IPS-NIHi7 (cell line): ENCODE data around the gene PKD1.
A peak's percentile ranks its signal among the peaks of the same experiment; 100 is the strongest.

Experiments used
- DNase-seq: peaks from one replicate; pipeline ENCODE4 v3.0.0; 2012; ENCODE audit warnings: mixed read lengths; ENCODE audit errors: extremely low spot score

PKD1 gene

GRCh38 chr16:2170587-2171435 is 35.1 kb upstream of the PKD1 start:
- DNase-seq, result no peak

GRCh38 chr16:2170080-2170479 is 34.4 kb upstream of the PKD1 start:
- DNase-seq, result no peak

- no peak for DNase-seq
Observed at GRCh38 chr16:2167068-2167638, 31.5 kb upstream of the PKD1 start.

DNA sequence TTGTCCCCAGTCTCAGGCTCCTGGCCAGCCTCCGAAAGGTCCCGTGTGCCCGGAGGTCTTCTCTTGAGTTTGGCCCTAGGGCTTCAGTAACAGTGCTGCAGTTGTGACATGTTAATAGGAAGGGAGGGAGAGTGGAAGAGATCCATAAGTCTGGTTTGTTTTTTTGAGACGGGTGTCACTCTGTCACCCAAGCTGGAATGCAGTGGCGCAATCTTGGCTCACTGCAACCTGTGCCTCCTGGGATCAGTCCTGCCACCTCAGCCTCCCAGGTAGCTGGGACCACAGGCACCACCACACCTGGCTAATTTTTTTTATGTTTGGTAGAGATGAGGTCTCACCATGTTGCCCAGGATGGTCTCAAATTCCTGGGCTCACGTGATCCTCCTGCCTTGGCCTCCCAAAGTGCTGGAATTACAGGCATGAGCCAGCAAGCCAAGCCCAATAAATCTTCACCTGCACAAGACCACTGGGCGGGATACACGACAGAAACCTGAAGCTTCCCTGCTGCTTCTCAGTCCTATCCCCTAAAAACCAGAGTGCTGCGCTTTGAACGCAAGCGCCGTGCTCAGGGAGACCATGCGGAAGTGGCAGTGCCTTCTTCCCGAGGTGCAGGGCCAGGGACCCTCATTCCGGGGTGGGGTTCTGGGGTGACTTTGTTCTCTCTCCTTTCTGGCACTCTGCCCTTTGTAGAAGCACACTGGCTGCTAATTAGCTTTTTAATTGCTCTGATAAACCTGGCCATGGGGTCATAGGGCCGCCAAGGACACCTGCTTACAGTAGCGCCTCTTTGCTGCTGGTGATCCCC is 30.8 kb upstream of the PKD1 start:
- DNase-seq, result no peak

- no peak for DNase-seq
Observed at GRCh38 chr16:2165861-2166260, 30.2 kb upstream of the PKD1 start.

- DNase-seq, result no peak
Observed at GRCh38 chr16:2163211-2163881, 27.6 kb upstream of the PKD1 start.

DNA sequence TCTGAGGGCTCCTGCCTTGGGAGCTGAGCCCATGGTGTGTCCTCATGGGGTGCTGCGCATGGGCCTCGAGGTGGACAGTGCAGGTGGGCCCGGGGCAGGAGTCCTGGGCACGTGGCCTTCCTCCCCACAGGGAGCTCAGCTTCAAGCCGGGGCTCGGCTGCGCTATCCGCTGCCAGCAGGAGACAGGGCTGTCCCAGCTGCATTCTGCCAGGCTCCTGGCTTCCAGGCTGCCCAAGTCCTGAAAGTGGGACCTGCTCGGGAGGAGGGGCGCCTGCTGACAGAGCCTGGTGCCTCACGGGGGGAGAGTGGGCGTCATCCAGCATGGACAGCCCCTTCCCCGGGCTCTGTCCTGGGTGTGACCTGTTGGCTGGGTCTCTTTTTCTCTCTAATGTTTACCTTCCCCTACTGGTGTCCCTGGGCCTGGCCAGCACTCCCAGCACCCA is 27.0 kb upstream of the PKD1 start:
- no peak for DNase-seq

DNA sequence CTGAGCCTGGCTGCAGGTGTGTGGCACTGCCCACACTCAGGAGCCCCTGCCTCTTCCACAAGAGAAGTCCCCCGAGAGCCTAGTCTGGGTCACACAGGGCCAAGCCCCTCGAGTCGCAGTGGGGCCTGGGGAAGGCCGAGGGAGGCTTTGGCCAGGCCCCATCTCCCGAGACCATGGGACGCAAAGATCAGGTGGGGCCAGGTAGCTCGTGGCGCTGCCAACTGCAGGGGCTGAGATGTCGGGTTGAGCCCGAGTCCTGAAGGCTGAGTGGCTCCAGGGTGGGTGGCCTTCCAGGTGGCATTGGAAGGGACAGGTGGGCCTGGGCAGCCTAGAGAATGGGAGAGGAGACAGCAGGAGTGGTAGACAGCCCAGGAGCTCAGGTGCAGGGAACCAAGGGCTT is 26.2 kb upstream of the PKD1 start:
- no peak for DNase-seq

- DNase-seq, result no peak
Observed at GRCh38 chr16:2160915-2161551, 25.3 kb upstream of the PKD1 start.

- no peak for DNase-seq
Observed at GRCh38 chr16:2159175-2159838, 23.6 kb upstream of the PKD1 start.

- no peak for DNase-seq
Observed at GRCh38 chr16:2158262-2158638, 22.6 kb upstream of the PKD1 start.

- DNase-seq, result no peak
Observed at GRCh38 chr16:2157480-2158261, 22.0 kb upstream of the PKD1 start.

GRCh38 chr16:2156849-2157224 is 21.1 kb upstream of the PKD1 start:
- no peak for DNase-seq

- DNase-seq, result no peak
Observed at GRCh38 chr16:2155977-2156848, 20.5 kb upstream of the PKD1 start.

DNA sequence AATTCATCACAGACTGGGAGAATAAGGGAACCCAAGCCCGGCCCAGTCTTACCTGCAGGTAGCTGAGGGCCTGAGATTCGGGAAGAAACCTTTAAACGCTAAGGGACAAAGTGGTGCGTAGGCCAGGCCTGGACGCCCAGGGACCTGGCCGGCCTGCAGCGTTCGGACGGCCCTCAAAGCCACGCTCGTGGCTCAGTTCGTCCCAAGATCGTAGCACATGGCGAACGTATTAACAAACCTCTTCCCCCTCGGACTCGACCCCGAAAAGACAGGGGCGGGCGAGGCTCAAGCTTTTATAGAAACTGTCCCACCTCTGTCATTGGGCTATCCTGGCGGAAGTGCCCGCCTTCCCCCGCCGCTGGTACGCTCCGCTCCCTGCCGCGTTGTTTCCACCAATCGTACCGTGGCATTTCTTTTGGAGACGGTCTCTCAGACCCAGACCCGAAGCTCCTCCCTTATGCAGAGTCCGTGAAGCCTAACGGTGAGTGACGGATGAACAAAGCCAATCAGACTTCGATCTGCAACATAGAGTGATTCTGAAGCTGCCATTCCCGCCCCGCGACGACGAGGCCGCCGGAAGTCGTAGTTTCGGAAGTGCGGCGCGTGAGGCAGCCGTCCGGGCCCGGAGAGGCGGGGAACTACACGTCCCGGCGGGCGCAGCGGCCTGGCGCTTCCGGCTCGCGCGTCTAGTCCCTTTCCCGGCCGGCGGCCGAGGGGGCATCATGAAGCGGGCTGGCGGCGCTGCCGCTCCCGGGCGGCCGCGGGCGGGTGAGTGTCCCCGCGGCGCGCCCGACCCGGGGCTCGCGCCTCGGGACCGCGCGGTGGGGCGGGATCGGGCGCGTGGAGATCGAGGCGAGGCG is 19.6 kb upstream of the PKD1 start, which contains the start of gene TRAF7:
TSS of gene TRAF7 (plus strand) at position 692 of the 860 bp plus-strand sequence. CDS start 8,139 bp downstream, outside the sequence.
- DNase-seq, result peak; percentile 98

GRCh38 chr16:2154533-2155090 is 18.9 kb upstream of the PKD1 start:
- no peak for DNase-seq

DNA sequence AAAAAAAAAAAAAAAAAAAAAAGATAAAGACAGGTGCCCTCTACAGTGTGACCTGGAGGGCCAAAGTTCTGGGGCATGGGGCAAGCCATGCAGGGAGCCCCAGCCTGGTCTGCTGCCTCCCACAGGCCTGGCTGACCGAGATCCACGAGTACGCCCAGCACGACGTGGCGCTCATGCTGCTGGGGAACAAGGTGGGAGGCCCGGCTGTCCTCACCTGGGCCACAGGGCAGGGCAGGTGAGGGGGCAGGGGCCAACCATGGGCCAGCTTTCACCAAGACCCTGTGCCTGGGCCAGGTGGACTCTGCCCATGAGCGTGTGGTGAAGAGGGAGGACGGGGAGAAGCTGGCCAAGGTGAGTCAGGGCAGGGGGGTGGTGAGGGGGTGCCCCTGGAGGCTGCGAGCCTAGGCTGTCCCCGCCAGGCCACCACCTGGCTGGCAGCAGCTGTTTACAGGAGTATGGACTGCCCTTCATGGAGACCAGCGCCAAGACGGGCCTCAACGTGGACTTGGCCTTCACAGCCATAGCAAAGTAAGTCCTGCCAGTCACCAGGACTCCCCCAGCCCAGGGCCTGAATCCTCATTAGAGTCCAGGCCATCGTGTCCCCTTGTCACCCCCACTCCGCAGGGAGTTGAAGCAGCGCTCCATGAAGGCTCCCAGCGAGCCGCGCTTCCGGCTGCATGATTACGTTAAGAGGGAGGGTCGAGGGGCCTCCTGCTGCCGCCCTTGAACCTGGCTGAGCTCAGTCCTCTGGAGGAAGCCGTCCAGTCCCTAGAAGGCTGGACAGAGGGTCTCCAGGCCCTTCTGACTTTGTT is 17.2 kb upstream of the PKD1 start:
- no peak for DNase-seq
